Hepatic stellate cell (primary cell): ENCODE measurements around the gene SLK.

Source experiments
- DNase-seq: peaks from one replicate; pipeline ENCODE4 v3.0.0; 2011; ENCODE audit warnings: low spot score

Gene SLK

GRCh38 chr10:103942866-103943265 lies 24.1 kb upstream of the SLK start:
- no peak for DNase-seq

DNA sequence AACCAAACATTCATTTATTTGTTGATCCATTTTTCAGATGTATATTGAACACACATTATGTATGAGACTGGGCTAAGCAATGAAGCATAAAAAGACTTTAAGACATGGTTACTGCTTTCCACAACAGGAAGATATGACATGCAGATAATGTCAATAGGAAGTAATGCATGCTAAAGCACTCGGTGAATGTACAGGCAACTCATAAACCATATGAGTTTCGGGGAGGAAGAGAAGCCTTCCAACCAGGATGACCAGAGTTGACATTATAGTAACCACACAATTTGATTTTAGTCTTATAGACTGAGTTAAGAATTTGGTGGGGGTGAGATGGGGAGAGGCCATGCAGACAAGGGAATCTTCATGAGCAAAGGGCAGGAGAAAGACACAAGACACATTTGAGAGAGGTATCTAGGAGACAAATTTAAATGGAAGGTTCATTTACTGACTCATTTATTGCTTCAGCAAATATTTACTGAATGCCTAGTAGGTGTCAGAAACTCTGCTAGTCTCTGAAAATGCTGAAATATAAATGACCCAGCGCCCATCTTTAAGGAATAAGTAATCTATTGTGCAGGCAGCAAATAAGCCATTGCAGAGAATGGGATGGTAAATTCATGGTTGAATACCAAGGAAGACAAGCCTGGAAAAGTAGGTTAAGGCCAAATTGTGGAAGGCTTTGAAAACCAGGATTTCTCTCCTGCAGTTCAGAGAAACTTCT lies 19.0 kb upstream of the SLK start:
- DNase-seq = no peak

DNA sequence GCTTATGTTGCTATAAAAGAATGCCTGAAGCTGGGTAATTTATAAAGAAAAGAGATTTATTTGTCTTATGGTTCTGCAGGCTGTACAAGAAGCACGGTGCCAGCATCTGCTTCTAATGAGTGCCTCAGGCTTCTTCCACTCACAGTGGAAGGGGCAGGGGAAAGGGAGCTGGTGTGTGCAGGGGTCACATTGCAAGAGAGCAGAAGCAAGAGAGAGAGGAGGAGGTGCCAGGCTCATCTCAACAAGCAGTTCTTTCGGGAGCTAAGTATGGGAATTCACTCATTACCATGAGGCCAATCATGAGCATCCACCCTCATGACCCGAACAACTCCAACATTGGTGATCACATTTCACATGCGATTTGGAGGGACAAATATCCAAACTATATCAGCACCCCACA lies 17.2 kb upstream of the SLK start:
- no peak for DNase-seq

DNA sequence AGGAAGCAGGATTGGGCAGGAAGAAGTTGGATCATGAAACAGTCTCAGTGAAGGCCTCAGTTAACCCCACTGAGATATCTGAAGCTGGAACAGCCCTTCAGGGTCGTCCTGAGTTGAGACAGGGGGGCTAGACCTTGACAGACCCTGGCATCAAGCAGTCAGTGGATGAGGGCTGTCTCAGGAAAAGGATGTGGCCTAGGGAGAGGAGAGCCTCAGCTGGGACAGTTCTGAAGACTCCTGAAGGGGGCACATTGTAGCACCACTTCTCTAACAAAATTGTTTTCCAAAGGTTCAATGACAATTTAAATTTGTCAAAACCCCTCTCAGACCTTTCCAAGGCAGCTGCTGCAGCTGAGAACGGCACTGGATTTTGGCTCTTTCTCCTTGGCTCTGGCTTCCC lies 15.8 kb upstream of the SLK start:
- DNase-seq = no peak

- no peak for DNase-seq
Observed at GRCh38 chr10:103951942-103952341, 15.0 kb upstream of the SLK start.

DNA sequence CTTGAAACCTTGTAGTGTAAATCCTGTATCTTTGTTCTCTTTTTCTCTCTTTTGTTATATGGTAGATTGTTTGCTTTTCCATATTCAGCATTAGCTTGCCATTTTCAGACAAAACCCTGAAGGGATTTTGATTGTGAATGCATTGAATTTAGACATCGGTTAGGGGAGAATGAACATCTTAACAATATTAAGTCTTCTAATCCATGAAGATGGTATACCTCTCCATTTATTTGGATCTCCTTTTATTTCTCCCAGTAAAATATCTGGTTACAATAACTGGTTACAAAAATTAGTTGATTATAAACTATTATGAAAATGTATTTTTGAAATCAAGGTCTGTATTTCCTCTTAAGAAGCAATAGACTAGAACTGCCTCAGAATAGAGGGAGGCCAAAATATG lies 12.4 kb upstream of the SLK start:
- DNase-seq = no peak

DNA sequence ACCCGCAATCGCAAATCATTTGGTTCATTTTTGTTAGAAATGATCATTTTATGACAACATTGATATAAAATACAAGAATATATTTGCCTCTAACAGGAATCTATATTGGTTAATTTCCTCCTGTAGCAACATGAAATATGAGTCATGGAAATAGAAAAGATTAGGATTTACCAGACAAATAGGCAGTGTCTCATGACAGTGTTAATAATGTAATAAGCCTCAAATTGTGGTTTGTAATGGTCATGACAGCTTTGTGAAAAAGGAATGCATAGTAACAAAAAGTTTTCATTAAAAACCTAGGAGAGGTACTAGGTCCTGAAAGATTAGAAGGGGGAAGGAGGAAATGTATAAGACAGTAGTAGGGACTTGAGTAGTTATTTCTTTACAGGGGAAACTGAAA lies 7.9 kb upstream of the SLK start:
- DNase-seq = no peak

- DNase-seq = no peak
Observed at GRCh38 chr10:103960103-103960502, 6.8 kb upstream of the SLK start.

DNA sequence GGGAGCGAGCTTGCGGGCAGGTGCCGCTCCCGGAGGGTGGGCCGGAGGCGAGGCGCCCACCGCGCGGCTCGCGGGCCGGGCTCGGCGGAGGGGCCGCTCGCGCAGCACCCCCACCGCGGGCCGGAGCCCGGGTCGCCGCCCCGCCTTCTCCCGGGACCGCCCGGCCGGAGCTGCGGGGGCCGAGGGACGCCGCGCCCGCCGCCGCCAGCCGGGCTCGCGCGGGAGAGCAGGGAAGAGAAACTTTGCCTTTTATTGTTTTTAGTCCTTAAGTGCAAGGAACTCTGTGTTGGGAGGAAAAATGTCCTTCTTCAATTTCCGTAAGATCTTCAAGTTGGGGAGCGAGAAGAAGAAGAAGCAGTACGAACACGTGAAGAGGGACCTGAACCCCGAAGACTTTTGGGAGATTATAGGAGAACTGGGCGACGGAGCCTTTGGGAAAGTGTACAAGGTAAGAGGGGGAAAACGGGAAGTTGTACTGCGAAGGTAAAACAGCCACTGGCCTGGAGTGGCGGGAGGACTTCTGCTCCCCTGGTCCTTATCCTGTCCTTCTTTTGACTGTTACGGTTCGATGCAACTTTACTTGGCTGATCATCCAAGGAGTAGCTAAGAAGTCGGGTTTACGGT lies 620 bp downstream of the SLK start:
- peak; percentile 53 for DNase-seq

DNA sequence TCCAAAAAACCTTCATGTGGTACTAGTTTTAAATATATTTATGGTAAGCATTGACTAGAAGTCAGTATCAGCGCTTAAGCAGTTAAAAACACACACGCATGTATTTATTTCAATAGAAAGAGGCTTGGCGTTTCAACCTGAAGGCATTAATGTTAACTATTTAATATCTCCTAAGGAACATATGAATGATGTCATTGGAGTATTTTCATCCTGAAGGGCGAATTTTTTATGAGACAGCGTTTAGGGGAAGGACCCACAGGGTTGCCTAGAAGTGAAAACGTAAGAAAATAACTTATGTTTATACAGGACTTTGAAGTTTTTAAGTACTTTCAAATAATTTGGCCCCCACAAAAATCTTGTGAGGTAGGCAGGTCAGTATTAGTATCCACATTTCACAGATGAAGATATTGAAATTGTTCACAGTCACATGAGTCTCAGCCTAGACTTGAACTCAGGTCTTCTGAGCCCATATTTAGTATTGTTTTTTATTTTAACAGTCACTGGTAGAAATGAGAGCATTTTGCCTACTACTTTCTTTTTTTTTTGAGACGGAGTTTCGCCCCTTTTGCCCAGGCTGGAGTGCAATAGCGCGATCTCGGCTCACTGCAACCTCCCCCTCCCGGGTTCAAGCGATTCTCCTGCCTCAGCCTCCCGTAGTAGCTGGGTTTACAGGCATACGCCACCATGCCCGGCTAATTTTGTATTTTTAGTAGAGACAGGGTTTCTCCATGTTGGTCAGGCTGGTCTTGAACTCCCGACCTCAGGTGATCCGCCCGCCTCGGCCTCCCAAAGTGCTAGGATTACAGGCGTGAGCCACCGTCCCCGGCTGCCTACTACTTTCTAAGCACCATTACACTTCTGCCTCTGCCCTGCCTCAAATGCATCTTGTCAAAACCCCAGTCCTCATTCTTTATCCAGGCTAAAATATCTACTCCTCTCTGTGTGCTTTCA lies 1.8 kb downstream of the SLK start:
- peak; percentile 14 for DNase-seq

DNA sequence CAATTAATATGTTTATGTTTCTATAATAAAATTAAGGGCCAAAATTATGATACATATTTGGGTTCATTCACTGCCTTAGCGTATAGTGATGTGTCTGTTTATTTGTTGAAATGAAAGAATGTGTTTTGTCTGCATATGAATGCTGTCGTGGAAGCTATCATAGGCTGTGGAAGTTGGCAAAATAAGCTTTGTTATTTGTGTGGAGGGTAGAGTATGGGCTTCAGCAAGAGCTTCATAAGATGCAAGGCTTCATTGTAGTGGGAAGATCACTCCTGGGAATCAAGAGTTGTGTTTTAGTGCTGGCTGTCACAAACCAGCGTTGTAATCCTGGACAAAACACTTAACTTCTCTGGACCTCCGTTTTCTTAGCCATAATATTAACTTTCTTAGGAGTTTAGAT lies 2.5 kb downstream of the SLK start:
- no peak for DNase-seq

- DNase-seq = no peak
Observed at GRCh38 chr10:103969857-103970627, 3.1 kb downstream of the SLK start.

DNA sequence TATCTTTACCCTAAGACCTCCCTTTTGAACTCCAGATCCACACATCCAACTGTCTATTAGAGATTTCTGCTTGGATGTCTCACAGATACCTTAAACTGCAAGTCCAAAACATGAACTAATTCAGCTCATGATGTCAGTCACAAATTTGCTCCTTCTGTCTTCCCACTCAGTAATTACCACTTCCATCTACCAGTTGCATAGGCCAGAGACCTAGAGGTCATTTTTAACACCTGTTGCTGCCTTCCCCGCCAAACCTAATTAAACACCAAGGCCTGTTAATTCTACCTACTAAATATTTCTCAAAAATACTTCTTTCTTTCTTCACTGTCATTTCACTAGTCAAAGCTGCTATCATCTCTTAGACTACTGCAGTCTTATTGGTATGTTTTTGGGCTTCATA lies 8.2 kb downstream of the SLK start:
- DNase-seq = no peak

DNA sequence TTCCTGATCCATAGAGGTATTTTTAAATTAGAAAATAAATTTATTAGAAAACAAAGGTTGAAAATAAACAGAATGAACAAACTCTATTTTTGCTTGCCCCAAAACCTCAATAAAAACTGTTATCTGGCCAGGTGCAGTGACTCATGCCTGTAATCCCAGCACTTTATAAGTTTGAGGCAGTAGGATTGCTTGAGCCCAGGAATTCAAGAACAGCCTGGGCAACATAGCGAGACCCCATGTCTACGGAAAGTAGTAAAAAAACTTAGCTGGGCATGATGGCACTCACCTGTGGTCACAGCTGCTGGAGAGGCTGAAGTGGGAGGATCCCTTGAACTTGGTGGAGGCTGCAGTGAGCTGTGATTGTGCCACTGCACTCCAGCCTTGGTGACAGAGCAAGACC lies 10.3 kb downstream of the SLK start:
- DNase-seq = no peak

- DNase-seq = no peak
Observed at GRCh38 chr10:103979530-103979929, 12.6 kb downstream of the SLK start.

GRCh38 chr10:103980288-103980906 lies 13.5 kb downstream of the SLK start:
- DNase-seq = no peak

GRCh38 chr10:103982639-103983038 lies 15.7 kb downstream of the SLK start:
- no peak for DNase-seq

DNA sequence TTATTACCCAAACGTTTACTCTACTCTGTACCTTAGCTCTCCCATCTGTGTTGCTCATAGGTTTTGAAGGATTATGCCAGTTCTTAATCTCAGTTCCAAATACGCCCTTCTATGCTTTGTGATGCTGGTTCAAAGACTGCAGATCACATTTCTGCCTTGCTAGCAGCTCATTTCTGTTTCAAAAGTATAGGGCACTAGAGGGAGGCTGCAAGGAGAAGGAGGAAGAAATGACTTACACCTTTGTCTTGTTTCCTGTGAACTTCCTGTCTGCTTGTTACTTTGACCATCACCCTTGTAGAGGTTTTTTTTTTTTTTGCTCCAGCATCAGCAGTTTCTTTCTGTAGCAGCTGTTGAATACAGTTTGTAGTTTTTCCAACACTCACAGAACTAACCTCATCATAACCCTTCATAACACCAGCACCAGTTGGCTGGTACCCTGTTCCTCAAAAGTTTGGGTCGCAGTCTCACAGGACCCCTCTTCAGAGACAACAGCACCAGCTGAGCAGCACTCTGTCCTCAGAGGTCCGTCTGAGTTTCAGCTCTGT lies 16.5 kb downstream of the SLK start:
- no peak for DNase-seq

- peak; percentile 18 for DNase-seq
Observed at GRCh38 chr10:103985726-103986125, 18.8 kb downstream of the SLK start.

DNA sequence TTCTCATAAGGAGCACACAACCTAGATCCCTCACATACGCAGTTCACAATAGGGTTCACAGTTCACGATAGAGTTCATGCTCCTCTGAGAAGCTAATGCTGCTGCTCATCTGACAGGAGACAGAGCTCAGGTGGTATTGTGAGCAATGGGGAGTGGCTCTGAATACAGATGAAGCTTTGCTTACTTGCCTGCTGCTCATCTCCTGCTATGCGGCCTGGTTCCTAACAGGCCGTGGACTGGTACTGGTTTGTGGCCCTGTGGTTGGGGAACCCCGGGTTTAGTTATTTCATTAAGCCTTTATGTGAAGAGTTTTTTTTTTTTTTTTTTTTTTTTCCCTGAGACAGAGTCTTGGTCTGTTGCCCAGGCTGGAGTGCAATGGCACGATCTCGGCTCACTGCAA lies 19.4 kb downstream of the SLK start:
- DNase-seq = no peak

DNA sequence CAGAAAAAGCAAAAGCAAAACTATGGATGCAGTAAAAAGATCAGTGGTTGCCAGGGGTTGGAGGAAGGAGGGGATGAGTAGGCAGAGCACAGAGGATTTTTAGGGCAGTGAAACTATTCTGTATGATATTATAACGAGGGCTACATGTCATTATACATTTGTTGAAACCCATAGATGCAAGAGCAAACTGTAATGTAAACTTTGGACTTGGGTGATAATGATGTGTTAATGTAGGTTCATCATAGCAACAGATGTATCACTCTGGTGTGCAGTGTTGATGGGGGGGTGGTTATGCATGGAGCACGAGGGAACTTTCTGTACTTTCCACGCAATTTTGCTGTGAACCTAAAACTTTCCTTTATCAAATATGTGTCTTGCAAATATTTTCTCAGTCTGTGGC lies 23.2 kb downstream of the SLK start:
- no peak for DNase-seq
